Nephron progenitor cell (in vitro differentiated cells): ENCODE results near the gene MYBBP1A.

ENCODE experiments used
- DNase-seq: peaks from one replicate; pipeline ENCODE4 v3.0.0; 2021
- H3K27ac Mint-ChIP-seq: 2 replicates; pipeline ENCODE4 v1.8.0; 2021; ENCODE audit warnings: mild to moderate bottlenecking, moderate library complexity, mixed read lengths
- H3K27me3 Mint-ChIP-seq: 2 replicates; pipeline ENCODE4 v1.8.0; 2021; ENCODE audit warnings: mild to moderate bottlenecking, low read depth, mixed read lengths; ENCODE audit not compliant: poor library complexity
- H3K36me3 Mint-ChIP-seq: 2 replicates; pipeline ENCODE4 v1.8.0; 2021; ENCODE audit warnings: low read depth, mixed read lengths
- H3K4me1 Mint-ChIP-seq: 2 replicates; pipeline ENCODE4 v1.8.0; 2021; ENCODE audit warnings: mixed read lengths
- H3K4me3 Mint-ChIP-seq: 2 replicates; pipeline ENCODE4 v1.8.0; 2021; ENCODE audit warnings: mild to moderate bottlenecking, moderate library complexity, mixed read lengths
- H3K9me3 Mint-ChIP-seq: 2 replicates; pipeline ENCODE4 v1.8.0; 2021; ENCODE audit warnings: mild to moderate bottlenecking, moderate library complexity, mixed read lengths
- CTCF ChIP-seq: fragments of 200-600 bp; sonication (generic); IDR thresholded peaks from 2 replicates; pipeline ENCODE4 v1.5.0; 2021; ENCODE audit warnings: antibody characterized with exemption

MYBBP1A gene

GRCh38 chr17:4548721-4549531, 6.3 kb downstream of the MYBBP1A start:
- Mint-ChIP-seq H3K4me3 (no peak overlapping the region), H3K36me3 (peaks cover 10% of the 10 kb centered on the region), H3K27me3 (no peaks in the 10 kb centered on the region), H3K4me1 (peaks cover 12% of the 10 kb centered on the region), H3K27ac (no peak overlapping the region), H3K9me3 (no peaks in the 10 kb centered on the region)
- no peak for TF ChIP-seq CTCF
- DNase-seq: no peak

DNA sequence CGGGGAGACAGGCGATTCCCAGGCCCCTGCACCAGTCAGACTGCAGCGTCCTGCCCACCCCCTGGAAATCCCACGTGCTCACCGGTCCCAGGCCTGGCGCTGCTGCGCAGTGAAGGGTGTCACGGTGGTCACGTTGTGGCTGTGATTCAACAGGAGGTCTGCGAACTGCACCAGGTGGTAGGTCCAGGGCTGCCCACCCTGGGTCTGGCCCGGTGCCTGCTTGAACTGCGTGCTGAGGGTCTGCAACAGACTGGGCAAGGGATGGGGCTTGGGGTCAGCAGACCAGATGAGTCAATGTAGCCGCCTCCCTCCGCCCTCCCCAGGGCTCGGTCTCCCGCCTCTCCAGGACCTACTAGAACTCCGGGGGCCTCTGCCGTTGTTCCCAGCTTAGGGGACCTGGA, 7.1 kb downstream of the MYBBP1A start:
- Mint-ChIP-seq H3K36me3 (peaks cover 10% of the 10 kb centered on the region), H3K27ac (no peak overlapping the region), H3K4me1 (peaks cover 7% of the 10 kb centered on the region), H3K9me3 (no peaks in the 10 kb centered on the region), H3K4me3 (no peak overlapping the region), H3K27me3 (no peaks in the 10 kb centered on the region)
- no peak for TF ChIP-seq CTCF
- no peak for DNase-seq

- Mint-ChIP-seq H3K4me3 (no peak overlapping the region), H3K27ac (no peak overlapping the region), H3K9me3 (no peaks in the 10 kb centered on the region), H3K4me1 (peaks cover 7% of the 10 kb centered on the region), H3K27me3 (no peaks in the 10 kb centered on the region), H3K36me3 (peaks cover 10% of the 10 kb centered on the region)
- no peak for DNase-seq
- no peak for TF ChIP-seq CTCF
Observed at GRCh38 chr17:4547118-4547906, 7.9 kb downstream of the MYBBP1A start.

- no peak for TF ChIP-seq CTCF
- DNase-seq: no peak
- Mint-ChIP-seq H3K27me3 (no peaks in the 10 kb centered on the region), H3K36me3 (peaks cover 4% of the 10 kb centered on the region), H3K4me3 (no peak overlapping the region), H3K4me1 (peaks cover 18% of the 10 kb centered on the region), H3K9me3 (no peaks in the 10 kb centered on the region), H3K27ac (peak overlapping the region; percentile 48)
Observed at GRCh38 chr17:4545217-4545951, 9.8 kb downstream of the MYBBP1A start.

DNA sequence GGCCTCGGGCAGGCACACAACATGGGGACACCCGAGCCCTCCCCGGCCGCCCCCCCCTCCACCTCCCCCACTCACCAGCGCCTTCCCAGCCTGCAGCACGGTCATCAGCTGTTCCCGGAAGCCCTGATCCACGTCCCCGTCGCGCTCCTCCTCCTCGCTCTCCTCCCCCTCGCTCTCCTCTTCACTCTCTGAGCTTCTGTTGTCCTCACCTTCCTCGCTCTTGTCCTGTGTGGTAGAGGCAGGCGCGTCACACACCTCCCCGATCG, 10.3 kb downstream of the MYBBP1A start:
- no peak for DNase-seq
- H3K27me3 Mint-ChIP-seq: no peaks in the 10 kb centered on the region
- H3K27ac Mint-ChIP-seq: peak overlapping the region; percentile 61
- H3K9me3 Mint-ChIP-seq: no peaks in the 10 kb centered on the region
- no peak for TF ChIP-seq CTCF
- H3K4me3 Mint-ChIP-seq: no peak overlapping the region
- H3K4me1 Mint-ChIP-seq: peaks cover 23% of the 10 kb centered on the region
- H3K36me3 Mint-ChIP-seq: peaks cover 5% of the 10 kb centered on the region
